ENCODE data around the gene JAM3.
"Not testable (repeated sequence)": the region's sequence is repeated elsewhere in the genome, so short reads cannot be mapped to it uniquely, and the experiment has no call there.

Gene JAM3

GRCh38 chr11:134060316-134060715 is 8.6 kb upstream of the JAM3 start:
- DNase-seq (ENCODE audit: low read depth in 1 of 2, low spot score in 1 of 2): no peak

- DNase-seq (ENCODE audit: low read depth in 1 of 2, low spot score in 1 of 2): no peak
Measured at GRCh38 chr11:134062265-134063123, 6.4 kb upstream of the JAM3 start.

- no peak for DNase-seq (ENCODE audit: low read depth in 1 of 2, low spot score in 1 of 2)
Measured at GRCh38 chr11:134063124-134063495, 5.8 kb upstream of the JAM3 start.

- no peak for DNase-seq (ENCODE audit: low read depth in 1 of 2, low spot score in 1 of 2)
Measured at GRCh38 chr11:134063991-134064747, 4.7 kb upstream of the JAM3 start.

- DNase-seq (ENCODE audit: low read depth in 1 of 2, low spot score in 1 of 2): no peak
Measured at GRCh38 chr11:134065381-134065780, 3.5 kb upstream of the JAM3 start.

GRCh38 chr11:134066943-134067885 is 1.7 kb upstream of the JAM3 start:
- DNase-seq (ENCODE audit: low read depth in 1 of 2, low spot score in 1 of 2): no peak

- no peak for DNase-seq (ENCODE audit: low read depth in 1 of 2, low spot score in 1 of 2)
Measured at GRCh38 chr11:134069426-134070341, 812 bp downstream of the JAM3 start.

GRCh38 chr11:134070342-134070845 is 1.5 kb downstream of the JAM3 start:
- DNase-seq (ENCODE audit: low read depth in 1 of 2, low spot score in 1 of 2): no peak

GRCh38 chr11:134071306-134071705 is 2.4 kb downstream of the JAM3 start:
- no peak for DNase-seq (ENCODE audit: low read depth in 1 of 2, low spot score in 1 of 2)

- DNase-seq (ENCODE audit: low read depth in 1 of 2, low spot score in 1 of 2): no peak
Measured at GRCh38 chr11:134071766-134072402, 3.0 kb downstream of the JAM3 start.

- no peak for DNase-seq (ENCODE audit: low read depth in 1 of 2, low spot score in 1 of 2)
Measured at GRCh38 chr11:134072844-134073243, 4.0 kb downstream of the JAM3 start.

- no peak for DNase-seq (ENCODE audit: low read depth in 1 of 2, low spot score in 1 of 2)
Measured at GRCh38 chr11:134074346-134074745, 5.5 kb downstream of the JAM3 start.

GRCh38 chr11:134074766-134075165 is 5.9 kb downstream of the JAM3 start:
- no peak for DNase-seq (ENCODE audit: low read depth in 1 of 2, low spot score in 1 of 2)

- no peak for DNase-seq (ENCODE audit: low read depth in 1 of 2, low spot score in 1 of 2)
Measured at GRCh38 chr11:134079317-134079716, 10.4 kb downstream of the JAM3 start.

- DNase-seq (ENCODE audit: low read depth in 1 of 2, low spot score in 1 of 2): not testable (repeated sequence)
Measured at GRCh38 chr11:134081258-134081657, 12.4 kb downstream of the JAM3 start.

- no peak for DNase-seq (ENCODE audit: low read depth in 1 of 2, low spot score in 1 of 2)
Measured at GRCh38 chr11:134082990-134083389, 14.1 kb downstream of the JAM3 start.

GRCh38 chr11:134086376-134086775 is 17.5 kb downstream of the JAM3 start:
- DNase-seq (ENCODE audit: low read depth in 1 of 2, low spot score in 1 of 2): no peak

GRCh38 chr11:134092006-134092405 is 23.1 kb downstream of the JAM3 start:
- DNase-seq (ENCODE audit: low read depth in 1 of 2, low spot score in 1 of 2): not testable (repeated sequence)

- DNase-seq (ENCODE audit: low read depth in 1 of 2, low spot score in 1 of 2): no peak
Measured at GRCh38 chr11:134097166-134097565, 28.3 kb downstream of the JAM3 start.

Measured in activated T-helper 1 cell treated with anti-CD3 and anti-CD28 coated beads, Interleukin-2, amount 50 U/mL, for 16 hours (primary cell).